ENCODE data around the gene FAM209A.

DNA sequence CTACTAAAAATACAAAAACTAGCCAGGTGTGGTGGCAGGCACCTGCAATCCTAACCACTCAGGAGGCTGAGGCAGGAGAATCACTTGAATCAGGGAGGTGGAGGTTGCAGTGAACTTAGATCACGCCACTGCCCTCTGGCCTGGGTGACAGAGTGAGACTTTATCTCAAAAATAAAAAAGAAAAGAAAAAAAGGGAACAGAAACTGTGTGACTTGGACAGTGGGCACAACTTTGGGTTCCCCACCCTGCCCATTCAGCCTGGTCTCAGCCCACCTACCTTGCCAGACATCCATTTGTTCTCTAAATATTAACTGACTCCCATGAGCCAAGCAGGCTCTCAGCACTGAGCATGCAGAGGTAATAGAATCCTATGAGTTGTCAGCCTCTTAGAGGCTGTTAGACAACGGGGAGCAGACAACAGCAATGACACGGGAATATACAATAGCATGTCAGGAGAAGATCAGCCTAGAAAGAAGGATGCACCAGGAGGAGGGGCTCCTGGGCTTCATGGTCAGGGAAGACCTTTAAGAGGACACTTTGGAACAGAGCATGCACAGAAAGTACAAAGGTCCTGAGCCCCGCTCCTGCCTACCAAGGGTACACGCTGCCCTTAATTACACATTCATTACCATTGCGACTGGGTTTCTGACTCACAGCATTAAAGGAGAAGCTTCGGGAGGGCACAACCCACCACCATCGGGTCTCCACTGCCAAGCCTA is 28.5 kb downstream of the FAM209A start:
- TF ChIP-seq CTCF (IDR thresholded peaks at IDR 0.05): no peak
- TF ChIP-seq, protein P1, sequence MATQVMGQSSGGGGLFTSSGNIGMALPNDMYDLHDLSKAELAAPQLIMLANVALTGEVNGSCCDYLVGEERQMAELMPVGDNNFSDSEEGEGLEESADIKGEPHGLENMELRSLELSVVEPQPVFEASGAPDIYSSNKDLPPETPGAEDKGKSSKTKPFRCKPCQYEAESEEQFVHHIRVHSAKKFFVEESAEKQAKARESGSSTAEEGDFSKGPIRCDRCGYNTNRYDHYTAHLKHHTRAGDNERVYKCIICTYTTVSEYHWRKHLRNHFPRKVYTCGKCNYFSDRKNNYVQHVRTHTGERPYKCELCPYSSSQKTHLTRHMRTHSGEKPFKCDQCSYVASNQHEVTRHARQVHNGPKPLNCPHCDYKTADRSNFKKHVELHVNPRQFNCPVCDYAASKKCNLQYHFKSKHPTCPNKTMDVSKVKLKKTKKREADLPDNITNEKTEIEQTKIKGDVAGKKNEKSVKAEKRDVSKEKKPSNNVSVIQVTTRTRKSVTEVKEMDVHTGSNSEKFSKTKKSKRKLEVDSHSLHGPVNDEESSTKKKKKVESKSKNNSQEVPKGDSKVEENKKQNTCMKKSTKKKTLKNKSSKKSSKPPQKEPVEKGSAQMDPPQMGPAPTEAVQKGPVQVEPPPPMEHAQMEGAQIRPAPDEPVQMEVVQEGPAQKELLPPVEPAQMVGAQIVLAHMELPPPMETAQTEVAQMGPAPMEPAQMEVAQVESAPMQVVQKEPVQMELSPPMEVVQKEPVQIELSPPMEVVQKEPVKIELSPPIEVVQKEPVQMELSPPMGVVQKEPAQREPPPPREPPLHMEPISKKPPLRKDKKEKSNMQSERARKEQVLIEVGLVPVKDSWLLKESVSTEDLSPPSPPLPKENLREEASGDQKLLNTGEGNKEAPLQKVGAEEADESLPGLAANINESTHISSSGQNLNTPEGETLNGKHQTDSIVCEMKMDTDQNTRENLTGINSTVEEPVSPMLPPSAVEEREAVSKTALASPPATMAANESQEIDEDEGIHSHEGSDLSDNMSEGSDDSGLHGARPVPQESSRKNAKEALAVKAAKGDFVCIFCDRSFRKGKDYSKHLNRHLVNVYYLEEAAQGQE (IDR thresholded peaks at IDR 0.05; ENCODE audit: insufficient read depth in 1 of 2, low read depth in 2 of 2, low read length in 1 of 2): no peak

All from Panc1 (cell line).